Nephron progenitor cell (in vitro differentiated cells): ENCODE results near the gene SLC25A18.

Experiments
- DNase-seq: peaks from one replicate; pipeline ENCODE4 v3.0.0; 2021
- H3K27ac Mint-ChIP-seq: 2 replicates; pipeline ENCODE4 v1.8.0; 2021; ENCODE audit warnings: mild to moderate bottlenecking, moderate library complexity, mixed read lengths
- H3K27me3 Mint-ChIP-seq: 2 replicates; pipeline ENCODE4 v1.8.0; 2021; ENCODE audit warnings: mild to moderate bottlenecking, low read depth, mixed read lengths; ENCODE audit not compliant: poor library complexity
- H3K36me3 Mint-ChIP-seq: 2 replicates; pipeline ENCODE4 v1.8.0; 2021; ENCODE audit warnings: low read depth, mixed read lengths
- H3K4me1 Mint-ChIP-seq: 2 replicates; pipeline ENCODE4 v1.8.0; 2021; ENCODE audit warnings: mixed read lengths
- H3K4me3 Mint-ChIP-seq: 2 replicates; pipeline ENCODE4 v1.8.0; 2021; ENCODE audit warnings: mild to moderate bottlenecking, moderate library complexity, mixed read lengths
- H3K9me3 Mint-ChIP-seq: 2 replicates; pipeline ENCODE4 v1.8.0; 2021; ENCODE audit warnings: mild to moderate bottlenecking, moderate library complexity, mixed read lengths
- CTCF ChIP-seq: fragments of 200-600 bp; sonication (generic); IDR thresholded peaks from 2 replicates; pipeline ENCODE4 v1.5.0; 2021; ENCODE audit warnings: antibody characterized with exemption

SLC25A18 gene

GRCh38 chr22:17548756-17549035 is 14.6 kb upstream of the SLC25A18 start:
- Mint-ChIP-seq H3K4me3 (no peak overlapping the region), H3K9me3 (no peaks in the 10 kb centered on the region), H3K27ac (no peak overlapping the region), H3K36me3 (peaks cover 79% of the 10 kb centered on the region), H3K4me1 (no peaks in the 10 kb centered on the region), H3K27me3 (no peaks in the 10 kb centered on the region)
- DNase-seq, result no peak
- TF ChIP-seq CTCF, result no peak

GRCh38 chr22:17549183-17549582 is 14.1 kb upstream of the SLC25A18 start:
- no peak for TF ChIP-seq CTCF
- no peaks in the 10 kb centered on the region for H3K9me3 Mint-ChIP-seq
- no peaks in the 10 kb centered on the region for H3K27me3 Mint-ChIP-seq
- no peak for DNase-seq
- H3K36me3 Mint-ChIP-seq, result peaks cover 78% of the 10 kb centered on the region
- H3K4me3 Mint-ChIP-seq, result no peak overlapping the region
- no peak overlapping the region for H3K27ac Mint-ChIP-seq
- no peaks in the 10 kb centered on the region for H3K4me1 Mint-ChIP-seq

- no peak for DNase-seq
- Mint-ChIP-seq H3K4me3 (no peak overlapping the region), H3K4me1 (no peaks in the 10 kb centered on the region), H3K9me3 (no peaks in the 10 kb centered on the region), H3K27ac (no peak overlapping the region), H3K36me3 (peaks cover 83% of the 10 kb centered on the region), H3K27me3 (no peaks in the 10 kb centered on the region)
- no peak for TF ChIP-seq CTCF
These were observed 13.6 kb upstream of the SLC25A18 start for GRCh38 chr22:17549655-17550054.

- Mint-ChIP-seq H3K4me1 (no peaks in the 10 kb centered on the region), H3K4me3 (no peak overlapping the region), H3K27ac (no peak overlapping the region), H3K27me3 (no peaks in the 10 kb centered on the region), H3K36me3 (peaks cover 82% of the 10 kb centered on the region), H3K9me3 (no peaks in the 10 kb centered on the region)
- no peak for DNase-seq
- no peak for TF ChIP-seq CTCF
These were observed 10.6 kb upstream of the SLC25A18 start for GRCh38 chr22:17552737-17553136.

GRCh38 chr22:17554814-17555213 is 8.5 kb upstream of the SLC25A18 start:
- H3K27ac Mint-ChIP-seq, result no peak overlapping the region
- no peaks in the 10 kb centered on the region for H3K27me3 Mint-ChIP-seq
- H3K9me3 Mint-ChIP-seq, result peaks cover 14% of the 10 kb centered on the region
- no peak for TF ChIP-seq CTCF
- no peak for DNase-seq
- no peak overlapping the region for H3K4me3 Mint-ChIP-seq
- H3K4me1 Mint-ChIP-seq, result no peaks in the 10 kb centered on the region
- peaks cover 83% of the 10 kb centered on the region for H3K36me3 Mint-ChIP-seq

GRCh38 chr22:17559188-17559587 is 4.1 kb upstream of the SLC25A18 start:
- no peak for DNase-seq
- Mint-ChIP-seq H3K36me3 (peaks cover 63% of the 10 kb centered on the region), H3K4me1 (peaks cover 20% of the 10 kb centered on the region), H3K4me3 (no peak overlapping the region), H3K27ac (no peak overlapping the region), H3K9me3 (peaks cover 25% of the 10 kb centered on the region), H3K27me3 (peaks cover 3% of the 10 kb centered on the region)
- TF ChIP-seq CTCF, result no peak
